HuH-7 (cell line): Measurements from ENCODE around the gene FAF1.

Source experiments
- DNase-seq: peaks from one replicate; pipeline ENCODE4 v3.0.0; 2011; ENCODE audit warnings: low spot score

The FAF1 gene

GRCh38 chr1:50415235-50416149 lies 544.6 kb downstream of the FAF1 start:
- no peak for DNase-seq

DNA sequence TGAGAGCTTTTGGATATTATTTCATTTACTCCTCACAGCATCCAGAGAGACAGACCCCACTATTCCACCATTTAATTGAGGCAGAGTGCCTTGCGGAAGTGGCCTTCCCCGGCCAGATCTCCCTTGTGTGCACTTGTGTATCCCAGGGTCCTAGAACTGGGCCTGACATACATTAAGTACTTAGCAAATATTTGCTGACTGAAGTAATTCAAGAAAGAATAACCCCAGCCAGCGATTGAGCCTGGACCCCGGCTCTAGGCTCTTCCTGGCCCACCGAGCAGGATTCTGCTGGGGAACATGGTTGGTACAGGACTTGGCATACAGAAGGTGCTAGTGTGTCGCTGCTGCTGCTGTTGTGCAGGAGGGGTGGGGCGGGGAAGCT lies 545.2 kb downstream of the FAF1 start:
- no peak for DNase-seq

- DNase-seq = no peak
Measured at GRCh38 chr1:50412813-50413476, 547.1 kb downstream of the FAF1 start.

DNA sequence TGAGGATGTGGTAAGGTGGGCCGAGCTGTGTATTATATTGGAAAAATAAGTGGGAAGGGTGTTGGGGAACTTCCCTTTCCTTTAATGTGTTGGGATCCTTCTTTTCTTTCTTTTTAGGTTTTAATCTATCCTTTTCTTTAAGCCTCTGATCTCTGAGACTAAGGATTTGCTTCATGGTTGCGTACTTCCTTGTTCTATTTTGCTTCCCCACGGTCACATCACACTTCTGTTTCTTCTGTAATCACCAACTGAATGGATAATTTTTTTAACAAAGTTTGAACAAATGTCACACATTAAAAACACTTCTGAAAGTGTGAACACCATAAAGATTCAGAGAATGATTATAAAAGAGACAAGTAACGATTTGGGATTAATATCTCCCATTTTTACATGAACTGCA lies 554.3 kb downstream of the FAF1 start:
- DNase-seq = no peak

DNA sequence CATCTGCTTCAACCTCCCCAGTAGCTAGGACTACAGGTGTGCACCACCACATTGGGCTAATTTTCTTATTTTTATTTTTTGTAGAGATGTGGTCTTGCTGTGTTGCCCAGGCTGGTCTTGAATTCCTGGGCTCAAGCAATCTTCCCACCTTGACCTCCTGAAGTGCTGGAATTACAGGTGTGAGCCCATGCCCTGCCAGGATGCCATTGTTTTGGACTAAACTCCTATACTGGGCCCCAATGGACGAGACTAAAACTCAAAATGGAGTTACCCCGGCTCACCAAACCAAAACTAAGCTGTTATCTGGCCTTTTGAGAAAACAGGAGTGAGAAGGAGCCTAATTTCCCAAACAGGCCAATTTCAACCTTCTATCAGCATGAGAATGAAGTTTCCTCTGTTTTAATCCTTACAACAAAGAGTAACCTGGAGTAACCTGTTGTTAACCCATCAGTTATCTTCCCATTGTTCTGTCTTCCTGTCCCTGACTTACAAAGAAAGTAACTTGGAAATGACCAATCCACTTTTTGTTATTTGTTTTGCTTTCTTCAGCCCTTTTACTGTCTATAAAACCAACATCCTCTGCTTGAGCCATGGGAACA lies 566.4 kb downstream of the FAF1 start:
- no peak for DNase-seq
